Measurements from ENCODE around the gene ZPLD1.

- TF ChIP-seq CTCF (IDR thresholded peaks at IDR 0.05 in 2 of 3, conservative IDR thresholded peaks at IDR 0.05 in 1 of 3; ENCODE audit: borderline replicate concordance in 1 of 3, insufficient read depth in 1 of 3, low read depth in 2 of 3, low read length in 2 of 3) = no peak
- TF ChIP-seq EZH2 (IDR thresholded peaks at IDR 0.05) = no peak
- no peak for TF ChIP-seq POLR2AphosphoS5 (IDR thresholded peaks at IDR 0.05; ENCODE audit: low read depth, low read length)
- TF ChIP-seq EZH2phosphoT487 (IDR thresholded peaks at IDR 0.05; ENCODE audit: borderline replicate concordance) = no peak
- TF ChIP-seq POLR2A (IDR thresholded peaks at IDR 0.05; ENCODE audit: borderline replicate concordance, extremely low read depth, insufficient read depth, insufficient read length) = no peak
- TF ChIP-seq SP1 (IDR thresholded peaks at IDR 0.05; ENCODE audit: low read depth) = no peak
- no peak for TF ChIP-seq SIN3A (IDR thresholded peaks at IDR 0.05; ENCODE audit: low read depth)
- no peak for TF ChIP-seq TCF7L2 (IDR thresholded peaks at IDR 0.05; ENCODE audit: borderline replicate concordance, extremely low read depth, insufficient read depth, insufficient read length)
- TF ChIP-seq RAD21 (IDR thresholded peaks at IDR 0.05; ENCODE audit: low read depth) = no peak
- TF ChIP-seq YY1 (IDR thresholded peaks at IDR 0.05; ENCODE audit: extremely low read depth, insufficient replicate concordance, low read depth, low read length) = no peak
- no peak for TF ChIP-seq REST (IDR thresholded peaks at IDR 0.05; ENCODE audit: low read depth)
These were observed 92.0 kb downstream of the ZPLD1 start for GRCh38 chr3:102526865-102527264.

All from HCT116 (cell line).